ENCODE measurements around the gene NFYA.

DNA sequence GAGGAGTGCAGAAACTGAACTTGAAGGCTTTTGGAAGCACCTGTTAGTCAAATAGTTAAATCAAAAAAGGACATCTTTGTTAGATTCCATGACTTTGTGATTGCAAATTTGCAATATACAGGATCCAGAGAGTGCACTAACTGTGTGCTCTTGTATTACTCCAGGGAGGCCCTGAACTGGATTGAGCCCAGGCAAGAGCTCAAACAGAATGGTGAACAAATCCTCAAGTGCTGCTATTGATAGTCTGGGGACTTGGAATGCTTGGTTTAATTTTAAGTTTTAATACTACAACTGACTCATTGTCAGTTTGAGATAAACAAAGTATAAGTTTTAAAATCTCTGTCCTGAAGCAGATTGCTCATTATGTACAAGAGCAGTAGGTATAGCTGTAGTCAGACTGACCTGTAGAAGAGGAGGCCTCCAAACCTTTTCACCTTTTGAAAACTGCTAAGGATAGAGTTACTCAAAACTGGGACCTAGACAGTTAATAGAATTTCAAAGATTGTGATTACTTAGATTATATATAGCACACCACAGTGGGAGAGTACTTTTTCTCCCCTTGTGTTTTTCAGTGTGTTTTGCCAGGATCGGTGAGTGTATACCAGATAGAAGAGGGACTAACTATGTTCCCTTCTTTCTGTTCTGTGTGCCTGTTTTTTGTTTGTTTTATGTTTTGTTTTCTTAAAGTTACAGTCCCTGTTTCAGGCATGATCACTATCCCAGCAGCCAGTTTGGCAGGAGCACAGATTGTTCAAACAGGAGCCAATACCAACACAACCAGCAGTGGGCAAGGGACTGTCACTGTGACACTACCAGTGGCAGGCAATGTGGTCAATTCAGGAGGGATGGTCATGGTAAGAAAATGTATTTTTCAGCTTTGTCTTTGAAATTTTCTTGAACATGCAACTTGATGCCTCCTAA, 18.3 kb downstream of the NFYA start:
- TF ChIP-seq ZNF121 (CRISPR knock-in tag; IDR thresholded peaks at IDR 0.05) (no peak), JUN (CRISPR knock-in tag; IDR thresholded peaks at IDR 0.05) (no peak), CTCF (IDR thresholded peaks at IDR 0.05) (no peak), ZBTB43 (CRISPR knock-in tag; IDR thresholded peaks at IDR 0.05) (no peak)

Data from WTC11 (cell line).